ENCODE measurements around the gene PPP1R1B. TPM values are rescaled to one million over a fixed set of nuclear protein-coding genes. Genes with fewer than 3 reads are reported as not detected.

Gene PPP1R1B
- total and polyA plus RNA-seq, 2 of the 4 experiments (the other 2 are of a cell fraction), result not detected

DNA sequence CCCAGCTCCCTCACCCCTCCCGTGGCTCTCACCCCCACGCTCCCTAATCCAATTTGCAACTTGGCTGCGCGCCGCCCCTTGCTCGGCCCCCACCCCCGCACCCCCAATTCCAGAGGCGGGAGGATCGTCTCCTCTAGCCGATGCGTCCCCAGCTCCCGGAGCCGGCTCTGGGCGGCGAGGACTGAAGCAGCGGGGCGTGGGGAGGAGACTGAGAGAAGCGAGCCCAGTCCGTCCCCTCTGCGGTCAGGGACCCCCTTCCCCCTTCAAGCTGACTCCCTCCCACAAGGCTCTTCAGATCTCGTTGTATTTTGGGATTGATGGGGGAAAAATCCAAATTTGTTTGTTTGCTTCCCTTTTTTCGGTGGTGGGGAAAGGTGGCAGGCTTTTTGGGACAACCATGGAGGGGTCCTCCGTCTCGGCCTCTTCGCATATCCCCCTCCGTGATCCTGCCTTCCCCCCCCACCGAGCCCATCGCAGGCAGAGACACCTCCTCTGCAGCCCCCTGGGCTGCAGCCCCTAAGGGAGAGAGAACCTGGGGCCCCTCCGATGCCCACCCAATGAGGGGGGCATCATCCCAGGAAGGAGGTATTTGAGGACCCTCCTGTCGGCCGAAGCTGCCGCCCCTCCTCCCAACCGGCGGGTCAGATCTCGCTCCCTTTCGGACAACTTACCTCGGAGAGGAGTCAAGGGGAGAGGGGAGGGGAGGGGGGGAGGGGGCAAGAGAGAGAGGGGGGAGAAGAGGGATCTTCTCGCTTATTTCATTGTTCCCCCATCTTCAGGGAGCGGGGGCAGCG, 19.5 kb upstream of the PPP1R1B start:
- Histone ChIP-seq H4K91ac (ENCODE audit: insufficient read depth, low read depth, low read length) (no peak overlapping the region), H2AK9ac (replicated peaks; ENCODE audit: low read depth, low read length, poor library complexity) (no peak overlapping the region), H3K27me3 (ENCODE audit: control insufficient read depth, insufficient read depth, low read length) (peaks cover 88% of the 10 kb centered on the region), H3K56ac (ENCODE audit: extremely low read depth, insufficient read depth, low read length) (no peak overlapping the region), H2BK15ac (ENCODE audit: low read depth, low read length) (no peak overlapping the region), H3K23ac (ENCODE audit: low read depth, low read length) (no peak overlapping the region), H3K36me3 (ENCODE audit: control insufficient read depth, insufficient read depth, low read length) (no peaks in the 10 kb centered on the region), H2BK120ac (ENCODE audit: low read depth, low read length) (no peak overlapping the region), H3K4me3 (ENCODE audit: insufficient read depth, low read depth, low read length) (no peak overlapping the region), H3K14ac (replicated peaks; ENCODE audit: low read depth, low read length) (no peak overlapping the region), H4K8ac (ENCODE audit: low read depth in 2 of 2, low read length in 2 of 2) (no peak overlapping the region), H3K9me1 (ENCODE audit: insufficient read depth, low read length) (no peaks in the 10 kb centered on the region), H3K9me3 (ENCODE audit: control insufficient read depth, insufficient read depth, low read length) (0 out of 2 replicates have a peak, but pooled peaks cover 2% of the 10 kb centered on the region), H3K4me1 (ENCODE audit: control insufficient read depth, insufficient read depth, low read length) (no peaks in the 10 kb centered on the region; the same call in 1 of the 2 replicates), H3K4ac (ENCODE audit: low read depth, low read length) (no peak overlapping the region), H2AK5ac (ENCODE audit: low read depth, low read length) (no peak overlapping the region), H3K4me2 (ENCODE audit: low read depth, low read length) (no peak overlapping the region), H3K9ac (ENCODE audit: low read depth, low read length) (no peak overlapping the region), H3K27ac (ENCODE audit: insufficient read depth, low read length) (no peak overlapping the region), H2BK5ac (ENCODE audit: low read depth, low read length, poor library complexity, severe bottlenecking) (no peak overlapping the region), H4K5ac (ENCODE audit: low read depth, low read length) (no peak overlapping the region), H2BK20ac (ENCODE audit: low read depth, low read length) (no peak overlapping the region), H3K18ac (ENCODE audit: low read depth, low read length) (no peak overlapping the region), H4K20me1 (ENCODE audit: insufficient read depth, low read length) (peaks cover 5% of the 10 kb centered on the region; the same call in 1 of the 2 replicates), H3K79me1 (ENCODE audit: low read depth in 1 of 2, low read length in 2 of 2) (no peaks in the 10 kb centered on the region), H2AFZ (replicated peaks; ENCODE audit: low read length, poor library complexity) (no peak overlapping the region)
- no peak for DNase-seq
- in situ Hi-C loops (cut with MboI; ENCODE audit: low sequenced_read_pairs) (no loop called here), intact Hi-C loops (cut with micrococcal nuclease) (no loop called here), dilution Hi-C loops (cut with HindIII; ENCODE audit: low sequenced_read_pairs, unreplicated experiment) (no loop called here)
- no CpG with 5 or more reads among the region's 40 CpGs for WGBS, 2 experiments (ENCODE audit: extremely low coverage in 2 of 2, insufficient read length in 1 of 2)
- CTCF ChIA-PET, result no interaction called here
- POLR2A ChIA-PET (ENCODE audit: unreplicated experiment), result no interaction called here
- TF ChIP-seq FOS (IDR thresholded peaks at IDR 0.05; ENCODE audit: low read depth, low read length) (no peak), CTCF (conservative IDR thresholded peaks at IDR 0.05; ENCODE audit: low read depth, low read length) (no peak), CHD1 (IDR thresholded peaks at IDR 0.05; ENCODE audit: low read depth, low read length) (no peak), MAFK (IDR thresholded peaks at IDR 0.05; ENCODE audit: low read depth, low read length) (no peak), ELK1 (IDR thresholded peaks at IDR 0.05; ENCODE audit: borderline replicate concordance, low read depth, low read length) (no peak), POLR2A (IDR thresholded peaks at IDR 0.05; ENCODE audit: low read depth, low read length) (no peak), CEBPB (IDR thresholded peaks at IDR 0.05; ENCODE audit: low read depth, low read length) (no peak)
- TF ChIP-seq, protein P1, sequence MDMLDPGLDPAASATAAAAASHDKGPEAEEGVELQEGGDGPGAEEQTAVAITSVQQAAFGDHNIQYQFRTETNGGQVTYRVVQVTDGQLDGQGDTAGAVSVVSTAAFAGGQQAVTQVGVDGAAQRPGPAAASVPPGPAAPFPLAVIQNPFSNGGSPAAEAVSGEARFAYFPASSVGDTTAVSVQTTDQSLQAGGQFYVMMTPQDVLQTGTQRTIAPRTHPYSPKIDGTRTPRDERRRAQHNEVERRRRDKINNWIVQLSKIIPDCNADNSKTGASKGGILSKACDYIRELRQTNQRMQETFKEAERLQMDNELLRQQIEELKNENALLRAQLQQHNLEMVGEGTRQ (IDR thresholded peaks at IDR 0.05; ENCODE audit: low read depth, low read length), result no peak
- ATAC-seq (ENCODE audit: low read depth), result no peak
- BruUV-seq (replicated peaks), result no TSS peak
